ENCODE data around the gene DDC. TPM values are rescaled to one million over a fixed set of nuclear protein-coding genes. Genes with fewer than 3 reads are reported as not detected.
"Not testable (repeated sequence)": the region's sequence is repeated elsewhere in the genome, so short reads cannot be mapped to it uniquely, and the experiment has no call there.

The DDC gene
- total RNA-seq, 1 experiment from 2014 or later, result not detected

GRCh38 chr7:50530766-50531165, 34.4 kb downstream of the DDC start:
- no peak for DNase-seq (ENCODE audit: extremely low read depth, low read depth)

GRCh38 chr7:50529093-50529862, 35.9 kb downstream of the DDC start:
- DNase-seq (ENCODE audit: extremely low read depth, low read depth), result no peak

- DNase-seq (ENCODE audit: extremely low read depth, low read depth), result no peak
Observed at GRCh38 chr7:50528266-50529092, 36.7 kb downstream of the DDC start.

GRCh38 chr7:50519350-50519749, 45.9 kb downstream of the DDC start:
- DNase-seq (ENCODE audit: extremely low read depth, low read depth), result not testable (repeated sequence)

- DNase-seq (ENCODE audit: extremely low read depth, low read depth), result no peak
Observed at GRCh38 chr7:50513166-50513871, 51.9 kb downstream of the DDC start.

GRCh38 chr7:50512384-50512783, 52.8 kb downstream of the DDC start:
- no peak for DNase-seq (ENCODE audit: extremely low read depth, low read depth)

GRCh38 chr7:50509459-50509858, 55.7 kb downstream of the DDC start:
- no peak for DNase-seq (ENCODE audit: extremely low read depth, low read depth)

GRCh38 chr7:50508471-50508943, 56.7 kb downstream of the DDC start:
- no peak for DNase-seq (ENCODE audit: extremely low read depth, low read depth)

GRCh38 chr7:50507898-50508470, 57.2 kb downstream of the DDC start:
- DNase-seq (ENCODE audit: extremely low read depth, low read depth), result no peak

- DNase-seq (ENCODE audit: extremely low read depth, low read depth), result no peak
Observed at GRCh38 chr7:50505553-50506210, 59.5 kb downstream of the DDC start.

- no peak for DNase-seq (ENCODE audit: extremely low read depth, low read depth)
Observed at GRCh38 chr7:50504646-50505546, 60.3 kb downstream of the DDC start.

GRCh38 chr7:50502947-50503346, 62.3 kb downstream of the DDC start:
- no peak for DNase-seq (ENCODE audit: extremely low read depth, low read depth)

- no peak for DNase-seq (ENCODE audit: extremely low read depth, low read depth)
Observed at GRCh38 chr7:50502001-50502684, 63.1 kb downstream of the DDC start.

- no peak for DNase-seq (ENCODE audit: extremely low read depth, low read depth)
Observed at GRCh38 chr7:50499092-50499491, 66.1 kb downstream of the DDC start.

- no peak for DNase-seq (ENCODE audit: extremely low read depth, low read depth)
Observed at GRCh38 chr7:50497968-50498367, 67.2 kb downstream of the DDC start.

GRCh38 chr7:50497068-50497642, 68.0 kb downstream of the DDC start:
- DNase-seq (ENCODE audit: extremely low read depth, low read depth), result no peak

GRCh38 chr7:50496569-50496968, 68.6 kb downstream of the DDC start:
- no peak for DNase-seq (ENCODE audit: extremely low read depth, low read depth)

GRCh38 chr7:50495746-50496145, 69.5 kb downstream of the DDC start:
- DNase-seq (ENCODE audit: extremely low read depth, low read depth), result no peak
